ENCODE data around the gene ZNHIT1. TPM values are rescaled to one million over a fixed set of nuclear protein-coding genes. Genes with fewer than 3 reads are reported as not detected.
A peak's percentile ranks its signal among the peaks of the same experiment; 100 is the strongest.
"Not testable (repeated sequence)": the region's sequence is repeated elsewhere in the genome, so short reads cannot be mapped to it uniquely, and the experiment has no call there.

The ZNHIT1 gene
- polyA plus RNA-seq, 1 of the 3 experiments (the other 2 are of a cell fraction) = 101 TPM

GRCh38 chr7:101251871-101252659 lies 34.1 kb downstream of the ZNHIT1 start (continued):
- TF ChIP-seq REST (IDR thresholded peaks at IDR 0.05; ENCODE audit: low read depth, low read length) (peak; percentile 30; the same call in 1 of the 2 replicates), YY1 (IDR thresholded peaks at IDR 0.05; ENCODE audit: low read depth) (0 out of 2 replicates have a peak, but pooled peaks have one; percentile 23), FOXM1 (IDR thresholded peaks at IDR 0.05; ENCODE audit: low read depth) (no peak), NRF1 (IDR thresholded peaks at IDR 0.05; ENCODE audit: low read depth, low read length) (peak; percentile 99)

GRCh38 chr7:101253199-101253598 lies 35.2 kb downstream of the ZNHIT1 start:
- not testable (repeated sequence) for H3K27ac ChIP-seq (ENCODE audit: low read depth in 2 of 2, low read length in 1 of 2); H3K9ac ChIP-seq; DNase-seq; H3F3A ChIP-seq (replicated peaks; ENCODE audit: insufficient read depth); H3K9me3 ChIP-seq; H3K4me1 ChIP-seq (ENCODE audit: control insufficient read depth in 1 of 2, insufficient read depth in 2 of 2, low read depth in 1 of 2, low read length in 1 of 2); H3K9me2 ChIP-seq; H3K27me3 ChIP-seq (ENCODE audit: insufficient read depth)
- ChIA-PET POLR2A (interaction anchor here (0.7 to 1.7 kb wide), 4 partner anchors 9 to 48 kb away, joined by 3 to 7 read pairs (median 3); partner anchors contain the start of gene ZNHIT1), CTCF (interaction anchor here (1.0 to 5.8 kb wide), 5 partner anchors 10 to 109 kb away, joined by 4 to 38 read pairs (median 16); no protein-coding TSS in a partner anchor)
- peak overlapping the region; percentile 100 for H2AFZ ChIP-seq (ENCODE audit: low read depth)
- WGBS (ENCODE audit: low lambda C conversion rate) = 90% methylated on average over 5 of the region's 5 CpGs
- peaks cover 24% of the 10 kb centered on the region for H4K20me1 ChIP-seq (ENCODE audit: insufficient read depth)
- peak overlapping the region in 1 of 2 experiments; percentile 89; a peak in 1 of 4 replicates for H3K4me3 ChIP-seq (ENCODE audit: low read depth in 2 of 2, low read length in 1 of 2)
- peaks cover 37% of the 10 kb centered on the region for H3K79me2 ChIP-seq (ENCODE audit: insufficient read depth)
- H3K36me3 ChIP-seq (replicated peaks in 1 of 2; ENCODE audit: control insufficient read depth in 1 of 2, insufficient read depth in 2 of 2, low read length in 1 of 2) = peaks cover 3 to 25% of the 10 kb centered on the region in 2 experiments
- H3K4me2 ChIP-seq = peak overlapping the region; percentile 82

GRCh38 chr7:101255796-101256195 lies 37.8 kb downstream of the ZNHIT1 start:
- DNase-seq = no peak
- 42% methylated on average over 4 of the region's 4 CpGs for WGBS (ENCODE audit: low lambda C conversion rate)
- TF ChIP-seq MEF2A (IDR thresholded peaks at IDR 0.05; ENCODE audit: borderline replicate concordance, low read depth) (no peak), USF2 (IDR thresholded peaks at IDR 0.05; ENCODE audit: borderline replicate concordance, low read depth, low read length) (no peak), RAD21 (IDR thresholded peaks at IDR 0.05; ENCODE audit: low read length) (no peak), GATA2 (CRISPR knock-in tag; IDR thresholded peaks at IDR 0.05) (no peak)
- peaks cover 0 to 3% of the 10 kb centered on the region in 2 experiments; a peak in 1 of 4 replicates for H3K4me1 ChIP-seq (ENCODE audit: control insufficient read depth in 1 of 2, insufficient read depth in 2 of 2, low read depth in 1 of 2, low read length in 1 of 2)
- no peak overlapping the region for H3K4me2 ChIP-seq
- H3F3A ChIP-seq (replicated peaks; ENCODE audit: insufficient read depth) = peaks cover 3% of the 10 kb centered on the region
- CTCF ChIA-PET = interaction anchor here (0.9 to 5.8 kb wide), 7 partner anchors 12 to 156 kb away, joined by 3 to 38 read pairs (median 5); no protein-coding TSS in a partner anchor
- H3K9ac ChIP-seq = no peak overlapping the region
- no peaks in the 10 kb centered on the region for H3K9me2 ChIP-seq
- peaks cover 2% of the 10 kb centered on the region; the same call in 1 of the 2 replicates for H4K20me1 ChIP-seq (ENCODE audit: insufficient read depth)
- no peak overlapping the region for H3K27ac ChIP-seq (ENCODE audit: low read depth in 2 of 2, low read length in 1 of 2)
- no peak overlapping the region for H3K4me3 ChIP-seq (ENCODE audit: low read depth in 2 of 2, low read length in 1 of 2)
- H3K9me3 ChIP-seq = no peaks in the 10 kb centered on the region
- peaks cover 0 to 3% of the 10 kb centered on the region in 2 experiments for H3K36me3 ChIP-seq (replicated peaks in 1 of 2; ENCODE audit: control insufficient read depth in 1 of 2, insufficient read depth in 2 of 2, low read length in 1 of 2)
- POLR2A ChIA-PET = no interaction called here
- 0 out of 2 replicates have a peak, but pooled peaks cover 8% of the 10 kb centered on the region for H3K27me3 ChIP-seq (ENCODE audit: insufficient read depth)
- no peak overlapping the region; the same call in 1 of the 2 replicates for H2AFZ ChIP-seq (ENCODE audit: low read depth)
- peaks cover 12% of the 10 kb centered on the region for H3K79me2 ChIP-seq (ENCODE audit: insufficient read depth)
